Stimulated activated naive B cell treated with anti-CD40 and anti-IgM and Interleukin-4, amounts not matched to agents 10 μg/mL and 1 μg/mL and 100 μg/mL, for 72 hours (primary cell): ENCODE results near the gene PLEKHA8.

ENCODE experiments used
- ATAC-seq, 2 donors: fragments of 150-1000 bp; cut with Tn5 transposase; replicated peaks; 2 replicates each; pipeline ENCODE4 v1.10.0; 2021; ENCODE audit warnings: moderate library complexity in 1 of 2
- DNase-seq: peaks from one replicate; pipeline ENCODE4 v3.0.0; 2021
- H3K27ac Mint-ChIP-seq: one replicate; pipeline ENCODE4 v1.8.0; 2022; ENCODE audit warnings: mild to moderate bottlenecking, mixed read lengths
- H3K27me3 Mint-ChIP-seq, 2 donors: one replicate each; pipeline ENCODE4 v1.8.0; 2022; ENCODE audit warnings: mixed read lengths in 2 of 2
- H3K36me3 Mint-ChIP-seq, 2 donors: one replicate each; pipeline ENCODE4 v1.8.0; 2022; ENCODE audit warnings: mixed read lengths in 2 of 2, mild to moderate bottlenecking in 1 of 2
- H3K4me1 Mint-ChIP-seq, 2 donors: one replicate each; pipeline ENCODE4 v1.8.0; 2022; ENCODE audit warnings: mixed read lengths in 2 of 2, mild to moderate bottlenecking in 1 of 2
- H3K4me3 Mint-ChIP-seq, 2 donors: one replicate each; pipeline ENCODE4 v1.8.0; 2022; ENCODE audit warnings: mild to moderate bottlenecking in 2 of 2, mixed read lengths in 2 of 2, moderate library complexity in 1 of 2
- H3K9me3 Mint-ChIP-seq, 2 donors: one replicate each; pipeline ENCODE4 v1.8.0; 2022; ENCODE audit warnings: mixed read lengths in 2 of 2, mild to moderate bottlenecking in 1 of 2

Gene PLEKHA8

GRCh38 chr7:30160329-30160728 lies 132.1 kb downstream of the PLEKHA8 start:
- no peak overlapping the region for H3K4me3 Mint-ChIP-seq
- H3K36me3 Mint-ChIP-seq: no peaks in the 10 kb centered on the region
- no peaks in the 10 kb centered on the region for H3K9me3 Mint-ChIP-seq
- DNase-seq: no peak
- ATAC-seq: no peak
- peaks cover 0 to 5% of the 10 kb centered on the region in 2 donors for H3K27me3 Mint-ChIP-seq
- no peak overlapping the region for H3K27ac Mint-ChIP-seq
- H3K4me1 Mint-ChIP-seq: peaks cover 47 to 55% of the 10 kb centered on the region in 2 donors

- ATAC-seq: no peak
- Mint-ChIP-seq H3K4me3 (peak overlapping the region; percentile 10 to 57), H3K4me1 (peaks cover 45 to 55% of the 10 kb centered on the region in 2 donors), H3K27ac (peak overlapping the region; percentile 75), H3K36me3 (no peaks in the 10 kb centered on the region), H3K9me3 (no peaks in the 10 kb centered on the region), H3K27me3 (peaks cover 0 to 5% of the 10 kb centered on the region in 2 donors)
- DNase-seq: no peak
Measured at GRCh38 chr7:30162133-30162532, 133.9 kb downstream of the PLEKHA8 start.

- Mint-ChIP-seq H3K4me3 (peak overlapping the region; percentile 70 to 79), H3K27me3 (peaks cover 0 to 5% of the 10 kb centered on the region in 2 donors), H3K36me3 (no peaks in the 10 kb centered on the region), H3K27ac (peak overlapping the region; percentile 62), H3K9me3 (no peaks in the 10 kb centered on the region), H3K4me1 (peaks cover 42 to 55% of the 10 kb centered on the region in 2 donors)
- ATAC-seq (peak in 1 of 2 donors; percentile 13), DNase-seq (no peak)
Measured at GRCh38 chr7:30162622-30163124, 134.5 kb downstream of the PLEKHA8 start.

GRCh38 chr7:30163231-30163894 lies 135.2 kb downstream of the PLEKHA8 start:
- peaks cover 0 to 5% of the 10 kb centered on the region in 2 donors for H3K27me3 Mint-ChIP-seq
- peak; percentile 40 to 58 for ATAC-seq
- H3K4me1 Mint-ChIP-seq: peaks cover 42 to 55% of the 10 kb centered on the region in 2 donors
- no peak for DNase-seq
- H3K4me3 Mint-ChIP-seq: peak overlapping the region; percentile 55 to 70
- H3K27ac Mint-ChIP-seq: peak overlapping the region; percentile 49
- no peaks in the 10 kb centered on the region for H3K36me3 Mint-ChIP-seq
- no peaks in the 10 kb centered on the region for H3K9me3 Mint-ChIP-seq

- Mint-ChIP-seq H3K36me3 (no peaks in the 10 kb centered on the region), H3K9me3 (no peaks in the 10 kb centered on the region), H3K27me3 (peaks cover 0 to 5% of the 10 kb centered on the region in 2 donors), H3K4me1 (peaks cover 35 to 46% of the 10 kb centered on the region in 2 donors), H3K27ac (no peak overlapping the region), H3K4me3 (no peak overlapping the region)
- ATAC-seq (peak; percentile 41 to 48), DNase-seq (no peak)
Measured at GRCh38 chr7:30164567-30164966, 136.4 kb downstream of the PLEKHA8 start.

- Mint-ChIP-seq H3K4me1 (peaks cover 29 to 37% of the 10 kb centered on the region in 2 donors), H3K4me3 (no peak overlapping the region), H3K27ac (no peak overlapping the region), H3K27me3 (peaks cover 0 to 5% of the 10 kb centered on the region in 2 donors), H3K36me3 (no peaks in the 10 kb centered on the region), H3K9me3 (no peaks in the 10 kb centered on the region)
- DNase-seq (no peak), ATAC-seq (no peak)
Measured at GRCh38 chr7:30165590-30165989, 137.4 kb downstream of the PLEKHA8 start.

- DNase-seq: no peak
- H3K27me3 Mint-ChIP-seq: peaks cover 0 to 5% of the 10 kb centered on the region in 2 donors
- no peaks in the 10 kb centered on the region for H3K9me3 Mint-ChIP-seq
- peaks cover 28 to 33% of the 10 kb centered on the region in 2 donors for H3K4me1 Mint-ChIP-seq
- ATAC-seq: no peak
- H3K4me3 Mint-ChIP-seq: no peak overlapping the region
- H3K27ac Mint-ChIP-seq: peak overlapping the region; percentile 15
- no peaks in the 10 kb centered on the region for H3K36me3 Mint-ChIP-seq
Measured at GRCh38 chr7:30166155-30166840, 138.1 kb downstream of the PLEKHA8 start.

- no peak for ATAC-seq
- no peak for DNase-seq
- H3K27ac Mint-ChIP-seq: no peak overlapping the region
- peaks cover 26 to 30% of the 10 kb centered on the region in 2 donors for H3K4me1 Mint-ChIP-seq
- no peaks in the 10 kb centered on the region for H3K9me3 Mint-ChIP-seq
- peaks cover 0 to 5% of the 10 kb centered on the region in 2 donors for H3K27me3 Mint-ChIP-seq
- no peaks in the 10 kb centered on the region for H3K36me3 Mint-ChIP-seq
- H3K4me3 Mint-ChIP-seq: no peak overlapping the region
Measured at GRCh38 chr7:30166841-30167235, 138.6 kb downstream of the PLEKHA8 start.

GRCh38 chr7:30167901-30168300 lies 139.7 kb downstream of the PLEKHA8 start:
- no peaks in the 10 kb centered on the region for H3K36me3 Mint-ChIP-seq
- H3K27me3 Mint-ChIP-seq: no peaks in the 10 kb centered on the region
- no peak overlapping the region for H3K27ac Mint-ChIP-seq
- H3K9me3 Mint-ChIP-seq: no peaks in the 10 kb centered on the region
- H3K4me1 Mint-ChIP-seq: peaks cover 18 to 20% of the 10 kb centered on the region in 2 donors
- H3K4me3 Mint-ChIP-seq: no peak overlapping the region
- no peak for DNase-seq
- ATAC-seq: no peak

- ATAC-seq (no peak), DNase-seq (no peak)
- H3K4me1 Mint-ChIP-seq: peaks cover 7 to 9% of the 10 kb centered on the region in 2 donors
- no peak overlapping the region for H3K4me3 Mint-ChIP-seq
- no peak overlapping the region for H3K27ac Mint-ChIP-seq
- H3K27me3 Mint-ChIP-seq: no peaks in the 10 kb centered on the region
- no peaks in the 10 kb centered on the region for H3K9me3 Mint-ChIP-seq
- no peaks in the 10 kb centered on the region for H3K36me3 Mint-ChIP-seq
Measured at GRCh38 chr7:30168835-30169573, 140.8 kb downstream of the PLEKHA8 start.

- no peak for DNase-seq
- H3K4me3 Mint-ChIP-seq: no peak overlapping the region
- peaks cover 3 to 4% of the 10 kb centered on the region in 2 donors for H3K4me1 Mint-ChIP-seq
- ATAC-seq: no peak
- no peaks in the 10 kb centered on the region for H3K36me3 Mint-ChIP-seq
- no peaks in the 10 kb centered on the region for H3K27me3 Mint-ChIP-seq
- H3K9me3 Mint-ChIP-seq: no peaks in the 10 kb centered on the region
- peak overlapping the region; percentile 63 for H3K27ac Mint-ChIP-seq
Measured at GRCh38 chr7:30169579-30169978, 141.4 kb downstream of the PLEKHA8 start.

- H3K27me3 Mint-ChIP-seq: no peaks in the 10 kb centered on the region
- H3K27ac Mint-ChIP-seq: no peak overlapping the region
- H3K4me3 Mint-ChIP-seq: no peak overlapping the region
- no peaks in the 10 kb centered on the region for H3K36me3 Mint-ChIP-seq
- ATAC-seq (no peak), DNase-seq (no peak)
- no peaks in the 10 kb centered on the region for H3K9me3 Mint-ChIP-seq
- H3K4me1 Mint-ChIP-seq: peaks cover 3% of the 10 kb centered on the region in 2 donors
Measured at GRCh38 chr7:30170476-30171205, 142.4 kb downstream of the PLEKHA8 start.

GRCh38 chr7:30171766-30172447 lies 143.7 kb downstream of the PLEKHA8 start:
- no peak overlapping the region for H3K4me3 Mint-ChIP-seq
- no peaks in the 10 kb centered on the region for H3K36me3 Mint-ChIP-seq
- DNase-seq: no peak
- H3K27me3 Mint-ChIP-seq: no peaks in the 10 kb centered on the region
- ATAC-seq: no peak
- H3K27ac Mint-ChIP-seq: no peak overlapping the region
- peaks cover 13 to 16% of the 10 kb centered on the region in 2 donors for H3K4me1 Mint-ChIP-seq
- no peaks in the 10 kb centered on the region for H3K9me3 Mint-ChIP-seq
